ENCODE measurements around the gene ZSWIM4.

DNA sequence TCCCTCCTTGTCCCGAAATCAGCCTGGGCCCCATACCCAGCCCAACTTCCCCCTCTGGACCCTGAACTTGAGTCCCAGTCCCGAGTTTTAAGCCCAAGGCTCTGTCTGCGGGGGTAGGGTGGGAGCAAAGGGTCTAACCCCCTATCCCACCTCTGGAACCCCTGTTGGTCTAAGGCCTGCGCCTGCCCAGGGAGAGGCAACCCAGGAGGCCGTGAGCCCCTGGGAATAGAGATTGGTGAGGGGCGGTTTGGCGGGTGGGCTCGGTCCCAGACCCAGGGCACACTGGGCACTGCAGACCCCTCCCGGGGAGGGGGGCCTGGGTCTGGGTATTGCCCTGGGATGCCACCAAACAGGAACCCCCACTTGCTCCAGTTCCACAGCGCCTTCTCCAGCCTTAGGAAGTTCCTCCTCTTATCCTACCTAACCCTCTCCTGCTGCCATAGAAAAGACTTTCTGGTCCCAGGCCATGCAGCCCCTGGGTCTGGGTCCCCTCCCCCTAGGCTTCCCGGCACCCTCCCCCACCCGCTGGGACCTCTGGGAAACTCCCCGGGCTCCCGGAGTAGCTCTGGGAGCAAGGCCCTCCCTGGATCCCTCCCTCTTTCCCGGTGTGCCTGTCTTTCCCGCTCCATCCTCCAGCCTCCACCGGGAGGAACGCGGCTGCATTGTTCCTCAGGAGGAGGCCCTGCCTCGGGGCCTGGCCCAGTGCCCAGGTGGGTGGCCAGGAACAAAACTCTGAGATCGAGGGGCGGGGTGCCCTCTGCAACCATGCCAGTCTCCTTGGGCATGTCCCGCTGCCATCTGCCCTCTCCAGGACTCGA is 48.1 kb downstream of the ZSWIM4 start:
- TF ChIP-seq, protein P1, sequence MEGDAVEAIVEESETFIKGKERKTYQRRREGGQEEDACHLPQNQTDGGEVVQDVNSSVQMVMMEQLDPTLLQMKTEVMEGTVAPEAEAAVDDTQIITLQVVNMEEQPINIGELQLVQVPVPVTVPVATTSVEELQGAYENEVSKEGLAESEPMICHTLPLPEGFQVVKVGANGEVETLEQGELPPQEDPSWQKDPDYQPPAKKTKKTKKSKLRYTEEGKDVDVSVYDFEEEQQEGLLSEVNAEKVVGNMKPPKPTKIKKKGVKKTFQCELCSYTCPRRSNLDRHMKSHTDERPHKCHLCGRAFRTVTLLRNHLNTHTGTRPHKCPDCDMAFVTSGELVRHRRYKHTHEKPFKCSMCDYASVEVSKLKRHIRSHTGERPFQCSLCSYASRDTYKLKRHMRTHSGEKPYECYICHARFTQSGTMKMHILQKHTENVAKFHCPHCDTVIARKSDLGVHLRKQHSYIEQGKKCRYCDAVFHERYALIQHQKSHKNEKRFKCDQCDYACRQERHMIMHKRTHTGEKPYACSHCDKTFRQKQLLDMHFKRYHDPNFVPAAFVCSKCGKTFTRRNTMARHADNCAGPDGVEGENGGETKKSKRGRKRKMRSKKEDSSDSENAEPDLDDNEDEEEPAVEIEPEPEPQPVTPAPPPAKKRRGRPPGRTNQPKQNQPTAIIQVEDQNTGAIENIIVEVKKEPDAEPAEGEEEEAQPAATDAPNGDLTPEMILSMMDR (IDR thresholded peaks at IDR 0.05) = no peak
- TF ChIP-seq POLR2A (IDR thresholded peaks at IDR 0.05) = no peak
